Uterus (tissue), 2 donors: ENCODE results near the gene DAPK2.

ENCODE experiments used
- POLR2A ChIP-seq, 2 donors: fragments of 450-650 bp; IDR thresholded peaks; one replicate each; pipeline ENCODE4 v1.6.1; 2016; ENCODE audit warnings: antibody characterized with exemption in 2 of 2, mild to moderate bottlenecking in 1 of 2, moderate library complexity in 1 of 2
- TF ChIP-seq, protein P1 (sequence below), 4 experiments: fragments of 200-600 bp in 2 of 4; fragments of 450-650 bp in 2 of 4; sonication (generic) in 2 of 4; IDR thresholded peaks; one replicate each; pipeline ENCODE4 v1.5.1; 2016 to 2019; ENCODE audit warnings: antibody characterized with exemption in 4 of 4, mild to moderate bottlenecking in 2 of 4, moderate library complexity in 1 of 4

DNA sequence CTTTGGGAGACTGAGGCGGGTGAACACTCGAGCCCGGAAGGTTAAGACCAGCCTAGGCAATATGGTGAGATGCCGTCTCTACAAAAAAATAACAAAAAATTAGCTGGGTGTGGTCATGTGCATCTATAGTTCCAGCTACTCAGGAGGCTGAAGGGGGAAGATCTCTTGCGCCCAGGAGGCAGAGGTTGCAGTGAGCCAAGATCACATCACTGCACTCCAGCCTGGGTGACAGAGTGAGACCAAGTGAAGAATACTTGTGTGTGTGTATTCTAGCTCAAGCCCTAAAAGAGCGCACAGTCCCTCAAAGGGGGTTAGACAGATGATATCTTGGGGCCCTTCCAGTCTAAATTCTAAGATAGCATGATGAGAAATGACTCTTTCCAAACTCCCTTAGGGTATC, 23.7 kb downstream of the DAPK2 start:
- TF ChIP-seq, protein P1, sequence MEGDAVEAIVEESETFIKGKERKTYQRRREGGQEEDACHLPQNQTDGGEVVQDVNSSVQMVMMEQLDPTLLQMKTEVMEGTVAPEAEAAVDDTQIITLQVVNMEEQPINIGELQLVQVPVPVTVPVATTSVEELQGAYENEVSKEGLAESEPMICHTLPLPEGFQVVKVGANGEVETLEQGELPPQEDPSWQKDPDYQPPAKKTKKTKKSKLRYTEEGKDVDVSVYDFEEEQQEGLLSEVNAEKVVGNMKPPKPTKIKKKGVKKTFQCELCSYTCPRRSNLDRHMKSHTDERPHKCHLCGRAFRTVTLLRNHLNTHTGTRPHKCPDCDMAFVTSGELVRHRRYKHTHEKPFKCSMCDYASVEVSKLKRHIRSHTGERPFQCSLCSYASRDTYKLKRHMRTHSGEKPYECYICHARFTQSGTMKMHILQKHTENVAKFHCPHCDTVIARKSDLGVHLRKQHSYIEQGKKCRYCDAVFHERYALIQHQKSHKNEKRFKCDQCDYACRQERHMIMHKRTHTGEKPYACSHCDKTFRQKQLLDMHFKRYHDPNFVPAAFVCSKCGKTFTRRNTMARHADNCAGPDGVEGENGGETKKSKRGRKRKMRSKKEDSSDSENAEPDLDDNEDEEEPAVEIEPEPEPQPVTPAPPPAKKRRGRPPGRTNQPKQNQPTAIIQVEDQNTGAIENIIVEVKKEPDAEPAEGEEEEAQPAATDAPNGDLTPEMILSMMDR (IDR thresholded peaks at IDR 0.05): no peak
- no peak for TF ChIP-seq POLR2A (IDR thresholded peaks at IDR 0.05)
